ENCODE measurements around the gene SEC16A.
A peak's percentile ranks its signal among the peaks of the same experiment; 100 is the strongest.

Gene SEC16A

GRCh38 chr9:136459425-136459824, 23.4 kb downstream of the SEC16A start:
- DNase-seq: no peak

DNA sequence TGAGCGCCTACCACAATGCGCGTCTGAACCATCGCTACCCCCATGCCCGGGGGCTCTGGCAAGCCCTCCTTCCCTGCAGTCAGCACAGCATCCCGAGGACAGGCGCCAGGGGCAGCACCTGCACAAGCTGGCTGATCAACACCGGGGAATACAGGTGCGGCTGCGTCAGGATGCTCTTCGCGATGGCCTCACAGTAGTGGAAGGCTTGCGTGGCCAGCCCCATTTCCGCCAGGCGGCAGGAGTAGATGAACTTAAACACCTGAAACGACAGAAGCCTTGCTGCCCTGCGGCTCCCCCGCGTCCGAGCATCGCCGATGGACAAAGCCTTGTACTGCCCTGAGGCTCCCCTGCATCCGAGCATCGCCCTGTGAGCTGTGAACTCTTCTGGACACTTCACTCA, 25.5 kb downstream of the SEC16A start:
- no peak for DNase-seq

DNA sequence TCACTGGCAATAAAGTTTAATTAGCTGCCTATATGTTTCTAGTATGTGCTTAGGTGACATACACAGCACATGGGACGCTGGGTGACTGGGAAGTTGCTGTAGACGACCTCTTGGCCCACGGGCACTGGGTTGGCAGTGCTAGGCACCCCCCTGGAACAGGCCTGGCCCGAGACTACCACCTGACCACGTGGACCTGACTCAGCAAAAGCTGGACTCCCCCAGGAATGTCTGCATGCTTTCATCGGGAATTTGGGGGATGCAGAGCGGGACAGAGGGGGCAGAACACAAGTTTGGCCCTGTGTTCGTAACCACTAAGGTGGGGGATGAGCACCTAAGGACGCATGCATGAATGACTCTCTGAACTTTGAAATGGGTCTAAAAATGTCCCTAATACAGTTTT, 26.6 kb downstream of the SEC16A start:
- no peak for DNase-seq

- no peak for DNase-seq
Observed at GRCh38 chr9:136455043-136456002, 27.5 kb downstream of the SEC16A start.

DNA sequence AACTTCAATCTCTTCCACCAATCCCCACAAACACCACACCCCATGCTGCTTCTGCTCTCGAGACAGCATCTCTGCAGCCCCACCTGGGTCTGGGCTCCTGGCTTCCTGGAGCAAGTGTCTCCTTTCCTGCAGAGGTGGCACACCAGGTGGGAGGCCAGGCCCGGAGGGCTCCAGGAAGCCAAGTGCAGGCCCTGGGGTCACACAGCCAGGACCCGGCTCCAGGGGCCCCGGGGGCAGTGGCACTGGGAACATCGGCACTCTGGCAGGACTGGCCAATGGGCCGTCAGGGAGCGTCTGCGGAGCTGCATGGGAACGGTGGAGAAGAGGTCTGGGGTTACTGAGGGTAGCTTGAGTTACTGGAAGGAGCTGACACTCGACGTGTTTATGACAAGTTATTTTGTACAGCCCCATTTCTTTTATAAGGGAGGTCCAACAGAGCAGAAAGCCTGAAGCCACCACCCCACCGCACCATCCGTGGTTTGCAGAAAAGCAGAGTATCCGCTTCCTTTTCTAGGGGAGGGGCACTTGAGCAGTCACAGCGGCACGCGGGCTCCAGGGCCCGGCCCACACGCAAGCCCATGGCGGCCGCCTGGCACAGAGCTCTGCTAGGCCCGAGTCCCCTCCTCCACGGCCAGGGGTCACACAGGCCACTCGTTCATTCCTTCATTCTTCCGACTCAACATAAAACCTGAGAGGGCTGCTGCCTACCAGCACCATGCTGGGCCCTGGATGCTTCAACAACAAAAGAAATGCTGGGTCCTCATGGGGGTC, 28.6 kb downstream of the SEC16A start:
- DNase-seq: no peak

GRCh38 chr9:136453326-136453725, 29.5 kb downstream of the SEC16A start:
- DNase-seq: no peak

- DNase-seq: no peak
Observed at GRCh38 chr9:136451221-136451877, 31.5 kb downstream of the SEC16A start.

DNA sequence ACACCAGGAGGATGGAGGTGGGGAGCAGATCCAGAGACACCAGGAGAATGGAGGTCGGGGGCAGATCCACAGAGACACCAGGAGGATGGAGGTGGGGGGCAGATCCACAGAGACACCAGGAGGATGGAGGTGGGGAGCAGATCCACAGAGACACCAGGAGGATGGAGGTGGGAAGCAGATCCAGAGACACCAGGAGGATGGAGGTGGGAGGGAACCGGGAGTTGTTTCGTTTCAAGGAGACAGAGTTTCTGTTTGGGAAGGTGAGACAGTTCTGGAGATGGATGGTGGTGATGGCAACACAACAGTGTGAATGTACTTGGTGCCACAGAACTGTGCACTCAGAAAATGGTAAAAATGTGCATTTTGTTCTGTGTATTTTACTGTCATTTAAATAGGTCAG, 34.2 kb downstream of the SEC16A start:
- DNase-seq: no peak

DNA sequence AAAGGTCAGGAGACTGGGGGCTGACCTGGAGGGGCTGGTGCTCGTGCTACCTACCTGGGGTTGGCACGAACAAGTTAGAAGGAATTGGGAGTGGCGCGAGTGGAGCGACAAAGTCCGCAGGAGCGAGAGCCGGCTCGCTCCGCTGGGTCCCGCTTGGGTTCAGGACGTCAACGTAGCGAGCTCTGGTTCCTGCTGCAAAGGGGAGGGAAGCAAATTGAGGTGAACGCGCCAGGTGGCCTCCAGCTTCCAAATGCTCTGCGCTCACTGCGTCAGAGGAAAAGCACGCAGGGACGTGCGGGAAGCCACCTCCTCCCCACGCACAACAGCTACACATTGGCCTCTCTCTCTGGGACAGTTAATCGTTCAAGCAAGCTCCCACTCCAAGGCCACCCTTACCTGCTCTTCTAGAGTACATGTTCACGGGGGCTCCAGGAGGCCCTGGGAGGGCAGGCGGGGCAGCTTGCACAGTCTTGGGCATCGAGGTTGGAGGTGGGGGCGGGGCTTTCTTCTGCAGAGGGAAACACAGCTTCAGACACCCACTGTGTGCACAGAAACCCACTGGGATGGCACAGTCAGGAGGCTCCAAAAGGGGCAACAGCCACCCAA, 35.6 kb downstream of the SEC16A start:
- DNase-seq: no peak

GRCh38 chr9:136445799-136446198, 37.0 kb downstream of the SEC16A start:
- DNase-seq: no peak

DNA sequence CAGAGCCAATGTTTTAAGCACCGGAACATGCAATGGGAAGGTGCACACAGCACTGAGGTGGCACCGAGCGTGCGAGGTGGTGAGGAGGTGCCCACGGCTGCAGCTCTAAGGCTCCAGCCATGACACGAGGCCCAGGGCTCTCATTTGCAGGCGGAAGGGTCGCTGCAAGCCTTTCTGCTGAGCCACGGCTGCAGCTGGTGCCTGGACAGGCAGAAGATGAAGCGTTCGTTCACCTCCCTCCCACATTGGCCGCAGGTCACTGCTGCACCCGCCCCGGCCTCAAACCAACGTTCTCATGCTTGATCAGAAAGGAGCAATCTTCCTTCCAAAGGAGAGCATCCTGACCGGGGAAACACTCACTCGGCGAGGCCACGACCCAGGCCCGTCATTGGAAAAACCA, 38.7 kb downstream of the SEC16A start:
- DNase-seq: no peak

- no peak for DNase-seq
Observed at GRCh38 chr9:136443687-136444086, 39.2 kb downstream of the SEC16A start.

GRCh38 chr9:136443087-136443486, 39.8 kb downstream of the SEC16A start:
- no peak for DNase-seq

- DNase-seq: no peak
Observed at GRCh38 chr9:136442265-136442664, 40.6 kb downstream of the SEC16A start.

DNA sequence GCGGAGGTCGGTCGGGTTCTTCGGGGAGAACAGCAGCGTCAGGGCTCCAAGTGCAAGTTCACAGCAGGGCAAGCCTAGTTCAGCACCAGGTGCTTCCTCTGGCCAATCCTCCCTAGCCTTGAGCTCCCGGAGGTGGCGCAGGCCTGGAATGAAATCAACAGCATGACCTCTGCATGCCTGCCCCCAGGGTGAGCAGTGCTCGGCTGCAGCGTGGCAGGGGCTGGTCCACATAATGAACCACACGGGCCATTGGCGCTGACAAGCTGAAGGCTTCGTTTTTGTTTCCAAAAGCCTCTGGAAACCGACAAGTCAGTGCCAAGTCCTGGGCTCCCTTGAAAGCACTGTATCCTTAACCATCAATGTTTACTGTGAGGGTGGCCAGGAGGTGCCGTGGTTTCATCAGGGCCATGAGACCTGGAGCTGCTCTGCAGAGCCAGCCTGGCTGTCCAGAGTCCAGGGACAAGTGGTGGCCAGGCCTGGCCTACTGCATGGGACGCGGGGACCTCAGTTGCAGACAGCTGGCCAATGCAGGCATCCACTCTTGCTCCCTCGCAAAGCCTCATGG, 41.1 kb downstream of the SEC16A start:
- no peak for DNase-seq

- no peak for DNase-seq
Observed at GRCh38 chr9:136441191-136441680, 41.6 kb downstream of the SEC16A start.

DNA sequence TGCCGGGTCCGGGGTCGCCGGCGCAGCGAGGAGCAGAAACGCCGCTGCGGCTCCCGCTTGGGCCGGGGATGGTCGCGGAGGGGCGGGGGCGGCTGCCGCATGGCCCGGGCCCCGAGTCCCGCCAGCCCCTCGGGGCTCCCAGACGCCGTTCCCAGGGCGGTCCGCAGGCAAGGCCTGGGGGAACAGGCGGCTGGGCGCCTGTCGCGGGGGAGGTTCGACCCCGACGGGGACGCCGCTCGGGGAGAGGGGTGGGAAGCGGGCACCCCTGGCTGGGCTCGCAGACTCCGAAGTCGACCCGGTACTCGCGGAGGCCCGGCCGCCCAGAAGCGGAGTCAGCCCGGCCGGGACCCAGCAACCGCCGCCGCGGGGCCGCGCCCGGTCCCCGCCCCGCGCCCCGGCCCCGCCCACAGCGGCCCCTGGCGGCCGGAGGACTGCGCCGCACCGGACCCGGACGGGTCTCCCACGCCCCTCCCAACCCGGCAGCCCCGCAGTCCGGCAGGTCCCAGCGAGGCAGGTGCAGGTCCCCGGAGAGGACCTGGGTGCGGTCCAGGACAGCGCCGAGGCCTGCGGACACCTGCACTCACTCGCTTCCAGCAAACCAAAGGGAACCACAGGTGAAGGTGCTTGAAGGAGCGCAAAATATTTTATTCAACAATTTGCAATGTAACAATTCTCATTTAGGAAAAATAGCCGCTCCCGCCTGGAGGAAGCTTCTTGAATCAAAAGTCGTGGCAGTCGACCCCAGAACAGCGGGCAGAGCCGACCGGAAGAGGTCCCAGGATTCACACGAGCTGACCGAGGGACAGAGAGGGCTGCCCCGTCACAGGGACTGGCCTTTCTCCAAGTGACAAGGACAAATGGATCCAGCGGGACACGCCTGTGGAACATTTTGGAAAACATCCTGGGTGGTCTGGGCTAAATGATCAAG, 43.1 kb downstream of the SEC16A start, which contains the start of gene INPP5E:
TSS of gene INPP5E (minus strand) at position 365 of the 928 bp plus-strand sequence. CDS start 426 bp downstream, outside the sequence.
- DNase-seq: peak; percentile 77

- peak; percentile 44 for DNase-seq
Observed at GRCh38 chr9:136438548-136439480, 44.0 kb downstream of the SEC16A start.

- DNase-seq: no peak
Observed at GRCh38 chr9:136437839-136438547, 44.8 kb downstream of the SEC16A start.

Data from effector CD8-positive, alpha-beta T cell (primary cell).